NCI-H1417 treated with DMSO at 0.1 percent for 48 hours (cell line): ENCODE data around the gene ADGRG3.

Experiments
- DNase-seq: peaks from one replicate; lab custom pipeline; 2025; lab: John Stamatoyannopoulos, UW

The ADGRG3 gene

DNA sequence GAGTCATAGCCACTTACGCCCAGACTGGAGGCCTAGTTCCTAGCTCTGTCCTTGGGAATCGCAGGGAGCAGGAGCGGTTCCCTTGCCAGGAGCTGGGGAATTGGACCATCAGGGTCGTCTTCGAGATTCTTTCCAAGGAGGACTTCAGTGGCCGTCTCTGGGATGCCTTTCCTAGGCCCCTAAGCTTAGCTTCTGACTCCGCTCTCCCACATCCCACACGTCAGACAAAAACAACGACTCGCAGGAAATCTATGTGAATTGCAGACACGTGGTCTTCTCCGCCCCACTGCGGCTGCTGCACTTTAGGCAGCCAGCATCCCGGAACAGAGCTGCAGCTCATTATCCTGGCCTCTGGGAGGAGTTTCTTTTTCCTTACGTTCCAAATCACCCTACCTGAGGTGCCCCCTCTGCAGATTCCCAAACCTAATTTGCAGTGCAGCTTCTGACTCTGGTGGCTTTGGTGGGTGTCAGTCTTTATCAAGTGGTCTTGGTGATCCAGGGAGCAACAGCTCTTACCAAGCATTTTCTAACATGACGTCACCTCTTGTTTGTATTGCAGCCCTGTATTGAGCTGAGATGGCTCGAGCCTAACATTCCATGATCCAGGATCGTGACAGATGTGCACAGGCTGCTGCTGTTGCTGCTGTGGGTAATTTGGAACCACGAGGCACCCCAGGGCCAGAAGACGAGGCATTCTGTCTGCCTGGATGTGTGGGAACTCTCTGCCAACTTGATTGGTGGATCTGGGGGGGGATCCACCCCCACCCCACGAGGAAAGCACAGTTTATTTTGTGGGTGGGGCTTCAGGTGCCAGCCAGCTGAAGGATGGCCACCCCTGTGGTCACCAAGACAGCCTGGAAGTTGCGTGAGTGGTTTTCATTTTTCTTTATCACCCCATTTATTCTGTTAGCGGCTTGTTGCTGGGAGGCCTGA, 68.6 kb downstream of the ADGRG3 start:
- DNase-seq, result no peak

DNA sequence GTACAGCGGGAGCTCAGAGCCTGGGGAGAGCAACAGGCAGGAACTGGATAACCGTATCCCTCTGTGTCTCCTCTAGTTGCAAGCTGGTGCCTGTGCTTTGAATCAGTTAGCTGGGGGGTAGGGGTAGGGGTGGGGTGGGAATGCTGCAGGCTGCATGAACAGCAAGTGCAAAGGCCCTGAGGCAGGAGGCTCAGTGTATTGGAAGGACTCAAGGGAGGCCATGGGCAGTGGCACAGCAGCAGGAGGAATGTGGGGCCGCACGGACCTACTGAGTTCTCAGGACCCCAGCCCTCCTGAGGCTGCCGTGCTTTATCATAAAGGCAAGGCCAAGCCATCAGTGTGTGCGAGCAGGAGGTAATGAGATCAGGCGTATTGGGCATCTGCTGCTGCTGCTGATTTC, 70.7 kb downstream of the ADGRG3 start:
- DNase-seq, result no peak
